ENCODE measurements around the gene G6PD. TPM values are rescaled to one million over a fixed set of nuclear protein-coding genes. Genes with fewer than 3 reads are reported as not detected.
"Not testable (repeated sequence)": the region's sequence is repeated elsewhere in the genome, so short reads cannot be mapped to it uniquely, and the experiment has no call there.

G6PD gene
- total RNA-seq, 4 donors from 2014 or later = 31.1 to 49.6 (median 35.6) TPM

GRCh38 chrX:154505734-154506133 is 40.9 kb downstream of the G6PD start:
- H3K4me3 ChIP-seq (ENCODE audit: low read depth, poor library complexity, severe bottlenecking) = no peak overlapping the region
- WGBS, 2 donors = 67 to 86% methylated on average over 3 to 12 of the region's 12 CpGs
- intact Hi-C loops (cut with DNase I; ENCODE audit: low total_unique reads) = no loop called here
- no peak for TF ChIP-seq CTCF (IDR thresholded peaks at IDR 0.05)
- TF ChIP-seq POLR2A (IDR thresholded peaks at IDR 0.05) = no peak
- no peak for DNase-seq (ENCODE audit: low spot score in 2 of 2)

- intact Hi-C loops (cut with DNase I; ENCODE audit: low total_unique reads) = no loop called here
- no peak for DNase-seq (ENCODE audit: low spot score in 2 of 2)
- no peak overlapping the region for H3K4me3 ChIP-seq (ENCODE audit: low read depth, poor library complexity, severe bottlenecking)
- no peak for TF ChIP-seq POLR2A (IDR thresholded peaks at IDR 0.05)
- TF ChIP-seq CTCF (IDR thresholded peaks at IDR 0.05) = no peak
- 69 to 77% methylated on average over 3 of the region's 3 CpGs for WGBS, 2 donors
Observed at GRCh38 chrX:154502989-154503388, 43.7 kb downstream of the G6PD start.

GRCh38 chrX:154502098-154502497 is 44.5 kb downstream of the G6PD start:
- intact Hi-C loops (cut with DNase I; ENCODE audit: low total_unique reads) = no loop called here

DNA sequence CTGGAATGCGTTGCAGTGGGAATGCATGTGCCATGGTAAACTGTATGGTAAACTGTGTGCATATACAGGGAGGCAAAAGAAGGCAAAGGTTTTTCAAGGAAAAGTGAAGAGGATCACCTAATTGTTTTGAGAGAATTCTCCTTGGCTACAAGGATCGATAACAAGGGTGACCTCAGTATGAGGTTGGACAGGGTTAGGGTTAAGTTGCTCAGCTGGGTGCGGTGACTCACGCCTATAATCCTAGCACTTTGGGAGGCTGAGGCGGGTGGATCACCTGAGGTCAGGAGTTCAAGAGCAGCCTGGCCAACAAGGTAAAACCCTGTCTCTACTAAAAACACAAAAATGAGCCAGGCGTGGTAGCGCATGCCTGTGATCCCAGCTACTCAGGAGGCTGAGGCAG is 45.2 kb downstream of the G6PD start:
- intact Hi-C loops (cut with DNase I; ENCODE audit: low total_unique reads); DNase-seq (ENCODE audit: low spot score in 2 of 2); H3K4me3 ChIP-seq (ENCODE audit: low read depth, poor library complexity, severe bottlenecking): not testable (repeated sequence)
- WGBS, 2 donors = 64 to 83% methylated on average over 7 of the region's 7 CpGs

More at GRCh38 chrX:154502098-154502497, 44.5 kb downstream of the G6PD start:
- TF ChIP-seq CTCF (IDR thresholded peaks at IDR 0.05) = no peak
- TF ChIP-seq POLR2A (IDR thresholded peaks at IDR 0.05) = no peak
- no peak overlapping the region for H3K4me3 ChIP-seq (ENCODE audit: low read depth, poor library complexity, severe bottlenecking)
- DNase-seq (ENCODE audit: low spot score in 2 of 2) = no peak
- WGBS, 2 donors = 78 to 95% methylated on average over 8 of the region's 8 CpGs

DNA sequence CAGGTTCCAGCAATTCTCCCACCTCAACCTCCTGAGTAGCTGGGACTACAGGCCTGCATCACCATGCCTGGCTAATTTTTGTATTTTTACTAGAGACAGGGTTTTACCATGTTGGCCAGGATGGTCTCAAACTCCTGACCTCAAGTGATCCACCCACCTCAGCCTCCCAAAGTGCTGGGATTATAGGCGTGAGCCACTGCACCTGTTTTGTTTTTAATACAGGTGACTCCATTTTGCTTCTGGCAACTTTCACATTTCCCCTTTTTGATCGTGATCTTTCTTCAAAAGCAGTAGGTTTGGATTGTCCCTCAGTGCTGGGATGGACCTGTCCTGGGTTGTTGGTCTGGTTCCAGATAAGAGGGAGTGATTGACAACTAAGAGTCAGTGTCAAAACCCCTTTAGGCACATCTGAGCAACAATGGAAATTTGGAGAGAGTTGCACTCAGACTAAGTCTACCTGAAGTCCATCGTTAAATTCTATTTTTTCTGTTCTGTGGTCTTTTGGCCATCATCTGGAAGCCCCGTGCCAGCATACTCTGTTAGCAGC is 50.0 kb downstream of the G6PD start:
- intact Hi-C loops (cut with DNase I; ENCODE audit: low total_unique reads); DNase-seq (ENCODE audit: low spot score in 2 of 2); H3K4me3 ChIP-seq (ENCODE audit: low read depth, poor library complexity, severe bottlenecking): not testable (repeated sequence)
- WGBS, 2 donors = 77 to 78% methylated on average over 4 of the region's 4 CpGs

- WGBS, 2 donors = 77 to 81% methylated on average over 6 of the region's 6 CpGs
- intact Hi-C loops (cut with DNase I; ENCODE audit: low total_unique reads) = no loop called here
- no peak for TF ChIP-seq CTCF (IDR thresholded peaks at IDR 0.05)
- H3K4me3 ChIP-seq (ENCODE audit: low read depth, poor library complexity, severe bottlenecking) = no peak overlapping the region
- DNase-seq (ENCODE audit: low spot score in 2 of 2) = no peak
Observed at GRCh38 chrX:154495472-154495922, 51.1 kb downstream of the G6PD start.

DNA sequence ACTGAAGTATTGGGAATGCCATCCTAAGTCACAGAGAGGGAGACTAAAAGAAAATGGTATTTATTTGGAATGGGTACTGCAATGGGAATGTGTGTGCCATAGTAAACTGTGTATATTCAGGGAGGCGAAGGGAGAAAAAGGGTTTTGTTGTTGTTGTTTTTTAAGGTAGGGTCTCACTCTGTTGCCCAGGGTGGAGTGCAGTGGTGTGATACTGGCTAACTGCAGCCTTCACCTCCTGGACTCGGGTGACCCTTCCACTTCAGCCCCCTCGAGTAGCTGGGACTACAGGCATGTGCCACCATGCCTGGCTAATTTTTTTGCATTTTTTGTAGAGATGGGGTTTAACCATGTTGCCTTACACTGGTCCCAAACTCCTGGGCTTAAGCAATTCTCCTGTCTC is 51.9 kb downstream of the G6PD start:
- WGBS, 2 donors = 78 to 90% methylated on average over 3 of the region's 3 CpGs
- intact Hi-C loops (cut with DNase I; ENCODE audit: low total_unique reads) = no loop called here
- TF ChIP-seq CTCF (IDR thresholded peaks at IDR 0.05) (no peak), POLR2A (IDR thresholded peaks at IDR 0.05) (no peak)
- H3K4me3 ChIP-seq (ENCODE audit: low read depth, poor library complexity, severe bottlenecking) = no peak overlapping the region
- DNase-seq (ENCODE audit: low spot score in 2 of 2) = no peak

Measured in lower leg skin (tissue), 4 donors.